GM20000 (cell line): ENCODE data around the gene TMEM134.

ENCODE experiments used
- DNase-seq: peaks from one replicate; pipeline ENCODE4 v3.0.0; 2012; ENCODE audit warnings: low spot score
- CTCF ChIP-seq: IDR thresholded peaks from 2 replicates; pipeline ENCODE4 v1.5.1; 2012; ENCODE audit warnings: mild to moderate bottlenecking, control low read depth; ENCODE audit errors: extremely low read depth, missing control alignments

The TMEM134 gene

GRCh38 chr11:67492801-67493547 lies 23.9 kb upstream of the TMEM134 start:
- DNase-seq: no peak
- TF ChIP-seq CTCF: no peak

DNA sequence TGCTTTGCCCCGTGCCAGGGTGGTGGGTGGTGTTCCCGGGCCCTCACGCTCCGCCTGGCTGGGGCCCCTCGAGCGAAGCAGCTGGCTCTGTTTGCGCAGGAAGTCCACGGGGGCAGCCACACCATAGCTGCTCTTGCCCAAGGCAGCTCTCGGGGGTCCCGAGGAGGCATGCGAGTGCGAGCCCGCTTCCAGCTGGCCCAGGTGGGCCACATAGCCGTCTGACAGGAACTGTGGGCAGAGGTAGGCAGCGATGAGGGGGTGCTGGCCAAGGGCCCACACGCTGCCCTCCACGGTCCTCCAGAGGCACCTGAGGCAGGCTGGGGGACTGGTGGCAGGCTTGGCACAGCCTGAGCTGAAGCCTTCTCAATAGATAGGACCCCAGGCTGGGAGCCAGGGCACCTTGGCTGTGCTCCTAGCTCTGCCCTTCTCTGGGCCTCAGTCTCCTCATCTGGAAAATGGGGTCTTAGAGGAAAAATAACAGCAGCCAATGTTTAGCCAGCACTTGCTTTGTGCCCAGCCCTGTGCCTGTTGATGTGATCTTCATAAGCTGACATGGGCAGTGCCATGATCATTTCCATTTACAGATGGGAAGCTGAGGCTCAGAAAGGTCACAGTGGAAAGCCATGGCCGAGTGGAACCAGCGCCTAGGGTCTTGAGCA lies 23.1 kb upstream of the TMEM134 start:
- no peak for DNase-seq
- no peak for TF ChIP-seq CTCF

GRCh38 chr11:67491276-67492068 lies 22.4 kb upstream of the TMEM134 start:
- DNase-seq: no peak
- no peak for TF ChIP-seq CTCF

- no peak for DNase-seq
- no peak for TF ChIP-seq CTCF
These were observed 21.6 kb upstream of the TMEM134 start for GRCh38 chr11:67490727-67491065.

- no peak for TF ChIP-seq CTCF
These were observed 21.1 kb upstream of the TMEM134 start for GRCh38 chr11:67489885-67490726.

DNA sequence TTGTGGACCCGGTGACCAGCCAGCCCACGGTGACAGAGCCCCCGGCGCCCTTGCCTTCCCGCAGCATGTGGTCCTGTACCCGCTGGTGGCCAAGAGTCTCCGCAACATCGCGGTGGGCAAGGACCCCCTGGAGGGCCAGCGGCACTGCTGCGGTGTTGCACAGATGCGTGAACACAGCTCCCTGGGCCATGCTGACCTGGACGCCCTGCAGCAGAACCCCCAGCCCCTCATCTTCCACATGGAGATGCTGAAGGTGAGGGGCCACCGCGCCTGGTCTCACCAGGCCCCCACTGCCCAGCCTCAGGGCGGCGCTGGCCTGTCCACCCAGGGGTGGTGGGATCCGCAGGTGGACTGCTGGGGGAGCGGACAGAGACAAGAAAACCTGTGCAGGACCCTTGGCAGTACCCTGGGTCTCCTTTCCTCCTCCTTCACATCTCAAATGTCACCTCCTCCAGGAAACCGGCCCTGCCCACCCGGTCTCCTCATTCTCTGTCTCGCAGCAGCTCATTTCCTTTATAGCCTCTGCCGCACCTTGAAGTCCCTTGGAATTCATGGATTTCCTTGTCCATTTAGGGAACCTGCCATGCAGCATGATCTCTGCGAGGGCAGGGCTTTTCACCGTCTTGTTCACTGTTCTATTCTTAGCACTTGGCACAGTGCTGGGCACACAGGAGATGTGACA lies 20.3 kb upstream of the TMEM134 start:
- no peak for TF ChIP-seq CTCF
- no peak for DNase-seq

More at GRCh38 chr11:67489885-67490726, 21.1 kb upstream of the TMEM134 start:
- DNase-seq: no peak
